AML-193 (cell line): ENCODE results near the gene ADAMTS16.
"Not testable (repeated sequence)": the region's sequence is repeated elsewhere in the genome, so short reads cannot be mapped to it uniquely, and the experiment has no call there.

Experiments used
- DNase-seq, 2 experiments: peaks; one replicate each; lab custom pipeline; 2025; lab: John Stamatoyannopoulos, UW

ADAMTS16 gene

DNA sequence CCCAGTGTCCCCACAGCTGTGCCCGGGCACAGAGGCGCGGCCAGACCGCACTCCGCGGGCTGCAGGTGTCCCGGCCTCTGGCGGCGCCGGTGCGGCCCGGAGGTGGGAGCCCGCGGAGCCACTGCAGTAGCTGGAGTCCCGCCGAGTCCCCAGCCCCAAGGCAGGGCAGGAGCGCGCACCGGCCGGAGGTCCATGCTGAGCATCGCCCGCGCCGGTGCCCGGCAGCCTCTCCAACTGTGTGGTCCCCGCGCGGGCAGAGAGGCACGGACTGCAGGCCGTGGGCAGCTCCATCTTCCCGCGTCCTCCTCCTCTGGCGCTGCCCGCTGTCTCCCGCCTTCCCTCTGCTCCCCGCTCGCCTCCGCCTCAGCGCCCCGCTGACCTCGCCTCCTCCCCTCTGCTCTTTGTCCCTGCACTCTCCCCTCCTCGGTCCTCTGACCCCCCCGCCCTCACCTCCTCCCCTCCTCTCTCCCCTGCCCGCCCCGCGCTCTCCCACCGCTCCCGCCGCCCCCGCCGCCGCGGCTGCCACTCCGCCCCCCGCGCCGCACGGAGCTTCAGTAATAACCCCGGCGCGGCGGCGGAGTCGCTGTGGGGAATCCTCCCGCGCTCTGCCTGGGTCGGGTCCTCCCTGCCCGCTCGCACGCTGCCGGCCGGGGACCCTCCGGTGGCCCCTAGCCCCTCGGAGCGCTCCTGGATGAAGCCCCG lies at the start of gene ADAMTS16:
ADAMTS16 (plus strand) TSS at position 554 of the 702 bp plus-strand sequence; CDS start at position 692, 138 bp downstream.
- no peak for DNase-seq

- no peak for DNase-seq
These were observed 48.0 kb upstream of the ADAMTS16 start for GRCh38 chr5:5092149-5092548.

- no peak for DNase-seq
These were observed 39.5 kb upstream of the ADAMTS16 start for GRCh38 chr5:5100635-5101034.

GRCh38 chr5:5101676-5102075 lies 38.5 kb upstream of the ADAMTS16 start:
- no peak for DNase-seq

DNA sequence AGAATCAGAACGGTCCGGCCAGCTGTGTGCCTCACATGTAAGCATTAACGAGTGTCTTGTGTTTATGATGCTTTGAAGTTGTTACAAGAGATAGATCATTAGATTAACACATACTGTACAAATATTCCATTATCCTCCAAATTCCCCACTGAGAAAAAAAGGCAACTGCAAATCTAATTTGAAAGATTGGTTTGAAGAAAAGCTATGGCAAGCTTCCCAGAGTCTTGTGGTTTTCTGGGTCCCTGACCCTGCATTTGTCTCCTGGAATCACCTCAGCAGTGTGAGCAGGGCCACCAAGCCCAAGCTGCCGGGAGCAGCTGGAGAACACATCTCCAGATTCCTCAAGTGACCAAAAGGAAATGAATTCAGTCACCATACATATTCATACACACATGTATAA lies 36.9 kb upstream of the ADAMTS16 start:
- no peak for DNase-seq

DNA sequence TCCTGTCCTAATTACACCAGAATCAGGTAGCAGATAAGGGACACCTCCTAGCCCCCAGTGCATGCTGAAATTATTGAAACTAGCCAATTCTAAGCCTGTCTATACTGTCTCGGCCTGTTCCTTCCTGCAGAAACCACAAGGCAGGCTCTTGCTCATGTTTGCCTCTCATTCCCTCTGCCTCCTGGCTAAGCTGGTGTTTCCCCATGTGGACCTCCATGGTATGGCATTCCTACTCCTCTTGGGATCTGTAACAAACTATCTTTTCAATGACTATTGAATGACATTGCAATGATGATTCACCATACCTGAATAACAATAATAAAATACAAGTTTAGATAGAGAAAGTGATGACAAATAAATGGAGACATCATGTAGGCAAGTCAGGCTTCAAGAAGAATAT lies 35.6 kb upstream of the ADAMTS16 start:
- no peak for DNase-seq

DNA sequence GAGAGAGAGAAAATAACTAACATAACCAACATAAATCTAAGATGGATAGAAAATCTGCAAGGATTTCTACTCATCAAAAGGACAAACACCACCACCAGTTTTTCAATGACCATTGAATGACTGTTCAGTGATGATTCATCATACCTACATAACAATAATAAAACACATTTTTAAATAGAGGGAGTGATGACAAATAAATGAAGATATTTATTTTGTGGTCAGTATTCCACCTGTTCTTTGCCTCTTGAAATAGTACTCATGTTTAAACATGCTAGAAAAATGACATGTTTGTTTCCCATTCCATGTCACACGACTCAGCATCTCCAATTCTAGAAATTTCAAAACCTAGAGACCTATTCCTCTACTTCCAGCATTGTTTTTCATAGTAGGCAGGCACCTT lies 34.6 kb upstream of the ADAMTS16 start:
- no peak for DNase-seq

DNA sequence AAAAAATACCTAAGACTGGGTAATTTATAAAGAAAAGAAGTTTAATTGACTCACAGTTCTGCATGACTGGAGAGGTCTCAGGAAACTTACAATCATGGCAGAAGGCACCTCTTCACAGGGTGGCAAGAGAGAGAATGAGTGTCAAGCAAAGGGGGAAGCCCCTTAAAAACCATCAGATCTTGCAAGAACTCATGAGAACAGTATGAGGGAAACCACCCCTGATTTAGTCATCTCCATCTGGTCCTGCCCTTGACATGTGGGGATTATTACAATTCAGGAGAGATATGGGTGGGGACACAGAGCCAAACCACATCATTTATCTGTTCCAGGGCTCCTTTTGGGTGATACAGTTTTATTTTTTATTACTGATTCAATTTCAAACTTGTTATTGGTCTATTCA lies 23.2 kb upstream of the ADAMTS16 start:
- no peak for DNase-seq

- DNase-seq, result no peak
These were observed 17.4 kb upstream of the ADAMTS16 start for GRCh38 chr5:5122776-5123175.

DNA sequence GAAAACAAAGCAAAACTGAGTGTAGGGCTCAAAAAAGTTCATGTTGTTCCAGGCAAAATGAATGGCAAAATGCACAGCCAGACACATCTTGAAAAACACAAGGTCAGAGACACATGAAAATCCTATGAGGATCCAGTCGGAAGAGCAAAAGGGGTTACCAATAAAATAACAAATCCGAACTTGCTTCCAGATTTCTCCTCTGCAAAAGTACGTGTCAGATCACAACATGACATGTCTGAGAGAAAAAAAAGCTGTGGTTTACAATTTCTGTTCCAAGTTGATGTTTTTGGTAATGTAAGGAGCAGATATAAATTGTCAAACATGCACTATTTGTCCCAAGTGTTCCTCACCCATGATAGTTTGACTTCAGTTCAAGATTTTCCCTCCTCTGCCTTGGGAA lies 15.9 kb upstream of the ADAMTS16 start:
- no peak for DNase-seq

GRCh38 chr5:5126444-5126843 lies 13.7 kb upstream of the ADAMTS16 start:
- DNase-seq, result no peak

DNA sequence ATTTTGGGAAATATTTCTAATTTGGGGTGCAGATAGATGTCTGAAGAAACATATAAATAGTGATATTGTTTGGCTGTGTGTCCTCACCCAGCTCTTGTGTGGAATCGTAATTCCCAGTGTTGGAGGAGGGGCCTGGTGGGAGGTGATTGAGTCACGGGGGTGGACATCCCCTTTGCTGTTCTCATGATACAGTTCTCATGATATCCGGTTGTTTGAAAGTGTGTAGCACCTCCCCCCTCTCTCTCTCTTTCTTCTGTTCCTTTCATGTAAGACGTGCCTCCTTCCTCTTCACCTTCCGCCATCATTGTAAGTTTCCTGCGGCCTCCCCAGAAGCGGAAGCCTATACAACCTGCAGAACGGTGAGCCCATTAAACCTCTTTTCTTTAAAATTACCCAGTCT lies 11.4 kb upstream of the ADAMTS16 start:
- no peak for DNase-seq

GRCh38 chr5:5132234-5132633 lies 7.9 kb upstream of the ADAMTS16 start:
- no peak for DNase-seq

DNA sequence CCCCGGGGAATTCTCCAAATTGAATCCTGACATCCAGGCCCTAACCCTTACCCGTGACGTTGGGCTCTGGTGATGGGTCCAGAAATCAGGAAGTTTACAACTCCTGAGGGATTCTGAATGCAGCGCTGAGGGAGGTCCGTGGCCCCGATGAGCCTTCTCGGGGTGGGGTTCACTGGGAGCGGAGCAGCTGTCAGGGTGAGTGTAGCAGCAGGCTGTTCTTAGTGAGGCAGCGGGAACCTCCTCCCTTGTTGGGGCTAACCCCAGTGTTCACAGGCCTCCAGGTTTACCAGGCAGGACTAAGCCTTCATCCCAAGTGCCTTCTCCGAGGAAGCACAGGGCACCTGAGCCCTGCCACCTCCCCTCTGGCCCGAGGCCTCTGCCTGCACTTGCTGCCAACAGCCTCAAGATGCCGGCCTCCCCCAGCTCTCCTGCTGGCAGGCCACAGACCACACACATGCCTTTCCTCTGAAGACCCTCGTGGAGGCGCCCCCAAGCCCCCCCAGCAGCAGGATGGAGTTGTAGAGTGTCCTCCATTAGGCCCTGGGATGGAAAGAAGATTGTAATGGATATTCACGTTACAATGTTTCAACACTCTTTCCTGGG lies 7.3 kb upstream of the ADAMTS16 start:
- DNase-seq, result no peak

- no peak for DNase-seq
These were observed 6.0 kb upstream of the ADAMTS16 start for GRCh38 chr5:5134107-5134506.

- no peak for DNase-seq
These were observed 4.0 kb upstream of the ADAMTS16 start for GRCh38 chr5:5135957-5136676.

GRCh38 chr5:5137851-5138250 lies 2.3 kb upstream of the ADAMTS16 start:
- not testable (repeated sequence) for DNase-seq

- DNase-seq, result no peak
These were observed 774 bp upstream of the ADAMTS16 start for GRCh38 chr5:5139336-5139776.

GRCh38 chr5:5140479-5141338 lies 579 bp downstream of the ADAMTS16 start:
- DNase-seq, result no peak

- no peak for DNase-seq
These were observed 1.1 kb downstream of the ADAMTS16 start for GRCh38 chr5:5141339-5141599.

DNA sequence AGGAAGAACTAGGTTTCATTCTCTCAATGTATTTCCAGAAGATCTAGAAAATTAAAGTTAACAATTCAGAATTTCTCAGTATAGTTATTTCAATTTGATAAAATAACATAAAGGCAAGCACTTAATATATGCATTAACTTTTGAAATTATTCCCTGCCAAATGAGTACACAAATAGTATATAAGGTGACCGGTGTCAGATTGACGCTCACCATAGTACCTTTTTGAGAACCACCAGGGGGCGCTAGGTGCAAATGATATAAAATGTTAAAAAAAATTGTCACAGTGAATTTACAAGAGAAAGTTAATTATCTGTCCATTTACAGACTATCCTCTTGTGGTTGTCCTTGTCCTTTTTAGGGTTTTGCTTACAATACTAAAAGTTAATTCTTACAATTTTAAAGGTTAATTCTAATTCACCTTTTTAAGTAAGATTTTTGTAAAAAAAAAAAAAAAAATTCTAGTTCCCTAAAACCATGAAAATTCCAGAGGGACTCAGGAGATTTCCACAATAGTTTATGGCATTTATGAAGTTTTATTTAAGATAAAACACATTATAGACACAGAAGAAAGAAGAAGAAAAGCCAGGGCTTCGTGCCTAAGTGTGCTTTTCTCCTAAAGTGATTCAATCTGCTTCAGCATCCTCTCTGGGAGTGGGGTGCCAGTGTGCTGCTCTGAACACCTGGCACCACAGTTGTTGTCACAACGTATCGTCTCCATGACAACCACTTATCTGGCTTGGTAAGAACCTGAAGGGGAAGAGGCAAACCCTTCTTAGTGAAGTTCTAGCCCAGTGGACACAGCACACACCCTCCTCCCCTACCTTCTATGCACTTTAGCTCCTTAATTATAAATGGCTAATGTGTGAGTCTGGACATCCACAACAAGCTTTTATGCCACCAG lies 1.7 kb downstream of the ADAMTS16 start:
- DNase-seq, result peak; percentile 34 to 55
